Activated CD4-positive, alpha-beta T cell treated with anti-CD3 and anti-CD28 coated beads for 36 hours (primary cell): ENCODE data around the gene ST6GAL1. TPM values are rescaled to one million over a fixed set of nuclear protein-coding genes. Genes with fewer than 3 reads are reported as not detected.
A peak's percentile ranks its signal among the peaks of the same experiment; 100 is the strongest.
"Not testable (repeated sequence)": the region's sequence is repeated elsewhere in the genome, so short reads cannot be mapped to it uniquely, and the experiment has no call there.

ENCODE experiments used
- ATAC-seq: fragments of 200-7000 bp; cut with Tn5 transposase; one replicate; pipeline ENCODE4 v1.10.0; 2021; ENCODE audit warnings: mild to moderate bottlenecking, moderate library complexity
- CTCF ChIA-PET: fragments of 350-600 bp; sonication (Branson Sonifier 250); formaldehyde crosslinking; loops from one replicate; lab custom pipeline; 2021; ENCODE audit warnings: antibody characterized with exemption; lab: Charles Lee
- POLR2A ChIA-PET: fragments of 350-600 bp; sonication (Branson Sonifier 250); formaldehyde crosslinking; loops from one replicate; lab custom pipeline; 2021; ENCODE audit warnings: antibody characterized with exemption, inconsistent platforms; lab: Charles Lee
- DNase-seq: peaks from one replicate; pipeline ENCODE4 v3.0.0-alpha.2; 2020
- H3K27ac Mint-ChIP-seq: one replicate; pipeline ENCODE4 v1.8.0; 2021; ENCODE audit warnings: mixed read lengths
- H3K27me3 Mint-ChIP-seq: one replicate; pipeline ENCODE4 v1.8.0; 2021; ENCODE audit warnings: mixed read lengths
- H3K36me3 Mint-ChIP-seq: one replicate; pipeline ENCODE4 v1.8.0; 2021; ENCODE audit warnings: low read depth, mixed read lengths
- H3K4me1 Mint-ChIP-seq: one replicate; pipeline ENCODE4 v1.8.0; 2021; ENCODE audit warnings: mixed read lengths
- H3K4me3 Mint-ChIP-seq: one replicate; pipeline ENCODE4 v1.8.0; 2021; ENCODE audit warnings: mild to moderate bottlenecking, moderate library complexity, mixed read lengths
- H3K9me3 Mint-ChIP-seq: one replicate; pipeline ENCODE4 v1.8.0; 2021; ENCODE audit warnings: low read depth, mixed read lengths
- intact Hi-C, 2 experiments: fragments of 100-400 bp; cut with DNase I in 1 of 2; cut with micrococcal nuclease in 1 of 2; formaldehyde crosslinking; loops; one replicate each; pipeline versions ENCODE4 v1.14.2 to v1.15.1; 2022 to 2024; cut with DNase I, micrococcal nuclease
- total RNA-seq, 2 experiments: library from RNA; stranded (reverse); gene quantifications; one replicate each; pipeline ENCODE4 v1.2.3, GENCODE V29; 2021

The ST6GAL1 gene, protein sequence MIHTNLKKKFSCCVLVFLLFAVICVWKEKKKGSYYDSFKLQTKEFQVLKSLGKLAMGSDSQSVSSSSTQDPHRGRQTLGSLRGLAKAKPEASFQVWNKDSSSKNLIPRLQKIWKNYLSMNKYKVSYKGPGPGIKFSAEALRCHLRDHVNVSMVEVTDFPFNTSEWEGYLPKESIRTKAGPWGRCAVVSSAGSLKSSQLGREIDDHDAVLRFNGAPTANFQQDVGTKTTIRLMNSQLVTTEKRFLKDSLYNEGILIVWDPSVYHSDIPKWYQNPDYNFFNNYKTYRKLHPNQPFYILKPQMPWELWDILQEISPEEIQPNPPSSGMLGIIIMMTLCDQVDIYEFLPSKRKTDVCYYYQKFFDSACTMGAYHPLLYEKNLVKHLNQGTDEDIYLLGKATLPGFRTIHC
- 100 to 1,000 TPM in 1 of 2 experiments, 10 to 100 TPM in 1; 86.6 to 111 TPM for total RNA-seq

DNA sequence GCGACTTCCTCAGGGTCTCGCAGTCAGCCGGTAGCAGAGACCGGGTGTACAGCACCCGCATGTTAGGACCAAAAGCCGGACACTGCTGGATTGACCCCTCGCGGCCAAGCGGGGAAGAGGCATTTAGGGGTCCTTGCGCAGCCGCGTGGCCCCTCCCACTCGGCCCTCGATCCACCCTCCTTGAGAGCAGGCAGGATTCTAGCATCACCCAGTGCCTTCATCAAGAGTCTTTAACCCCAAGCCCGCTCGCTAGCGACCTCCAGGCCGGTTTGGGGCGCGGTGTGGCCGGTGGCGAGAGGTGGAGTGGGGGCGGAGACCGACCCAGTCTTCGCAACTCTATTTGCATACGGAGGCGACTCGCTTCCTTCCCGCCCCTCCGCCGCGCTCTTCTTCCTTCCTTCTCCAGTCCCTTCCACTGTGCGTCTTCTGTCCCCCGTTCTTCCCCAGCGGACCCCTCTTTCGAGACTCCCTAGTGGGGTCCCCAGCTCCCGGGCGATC lies at the start of gene ST6GAL1:
Gene ST6GAL1 (plus strand): TSS at position 384 of the 498 bp plus-strand sequence. CDS start 112,178 bp downstream, outside the sequence.
- Mint-ChIP-seq H3K4me3 (peak within 1 kb of the TSS; percentile 90), H3K36me3 (peaks cover 29% of the 10 kb centered on the region), H3K4me1 (peaks cover 28% of the 10 kb centered on the region), H3K27me3 (no peaks in the 10 kb centered on the region), H3K27ac (peak within 1 kb of the TSS; percentile 96), H3K9me3 (no peaks in the 10 kb centered on the region)
- ATAC-seq (peak; percentile 48), DNase-seq (peak; percentile 76)
- ChIA-PET POLR2A (interaction anchor here (1.0 kb wide), 1 partner anchor 21 kb away, joined by 3 read pairs; no protein-coding TSS in a partner anchor), CTCF (interaction anchor here (0.6 to 8.2 kb wide), 3 partner anchors 20 to 235 kb away, joined by 3 to 48 read pairs (median 5); no protein-coding TSS in a partner anchor)
- intact Hi-C loops, result loop anchor here (1.0 to 5.0 kb wide), 10 partner anchors 21 to 993 kb away; partner anchors contain the start of genes DNAJB11 (in 1 of the 2), RPL39L (in 1 of the 2) and TRA2B (in 1 of the 2)

DNA sequence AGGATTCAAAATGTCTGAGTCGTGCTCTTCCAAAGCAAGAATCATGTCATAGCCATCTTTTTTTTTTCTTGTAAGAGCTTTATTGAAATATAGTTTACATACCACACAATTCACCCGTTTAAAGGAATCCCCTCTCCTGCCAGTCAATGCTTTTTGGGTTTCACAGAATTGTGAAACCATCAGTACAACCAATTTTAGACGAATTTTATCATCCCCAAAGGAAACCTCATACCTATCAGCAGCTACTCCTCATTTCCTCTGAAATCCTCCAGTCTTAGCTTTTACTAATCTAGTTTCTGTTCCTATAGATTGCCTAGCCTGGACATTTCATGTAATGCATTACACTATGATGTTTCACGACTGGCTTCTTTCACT lies 48.2 kb upstream of the ST6GAL1 start:
- DNase-seq (no peak), ATAC-seq (peak; percentile 37)
- Mint-ChIP-seq H3K4me3 (peak overlapping the region; percentile 11), H3K36me3 (no peaks in the 10 kb centered on the region), H3K4me1 (peaks cover 62% of the 10 kb centered on the region), H3K27me3 (no peaks in the 10 kb centered on the region), H3K27ac (peak overlapping the region; percentile 93), H3K9me3 (no peaks in the 10 kb centered on the region)
- CTCF ChIA-PET, result interaction anchor here (0.6 to 2.1 kb wide), 5 partner anchors 27 to 231 kb away, joined by 3 to 5 read pairs (median 3); no protein-coding TSS in a partner anchor
- intact Hi-C loops, result loop anchor here (1.0 to 10.0 kb wide), 11 partner anchors 13 to 923 kb away; partner anchors contain the start of genes EIF4A2 (in 1 of the 2) and ETV5 (in 1 of the 2)
- POLR2A ChIA-PET, result interaction anchor here (0.6 to 2.2 kb wide), 3 partner anchors 50 to 1066 kb away, joined by 3 to 15 read pairs (median 5); no protein-coding TSS in a partner anchor

DNA sequence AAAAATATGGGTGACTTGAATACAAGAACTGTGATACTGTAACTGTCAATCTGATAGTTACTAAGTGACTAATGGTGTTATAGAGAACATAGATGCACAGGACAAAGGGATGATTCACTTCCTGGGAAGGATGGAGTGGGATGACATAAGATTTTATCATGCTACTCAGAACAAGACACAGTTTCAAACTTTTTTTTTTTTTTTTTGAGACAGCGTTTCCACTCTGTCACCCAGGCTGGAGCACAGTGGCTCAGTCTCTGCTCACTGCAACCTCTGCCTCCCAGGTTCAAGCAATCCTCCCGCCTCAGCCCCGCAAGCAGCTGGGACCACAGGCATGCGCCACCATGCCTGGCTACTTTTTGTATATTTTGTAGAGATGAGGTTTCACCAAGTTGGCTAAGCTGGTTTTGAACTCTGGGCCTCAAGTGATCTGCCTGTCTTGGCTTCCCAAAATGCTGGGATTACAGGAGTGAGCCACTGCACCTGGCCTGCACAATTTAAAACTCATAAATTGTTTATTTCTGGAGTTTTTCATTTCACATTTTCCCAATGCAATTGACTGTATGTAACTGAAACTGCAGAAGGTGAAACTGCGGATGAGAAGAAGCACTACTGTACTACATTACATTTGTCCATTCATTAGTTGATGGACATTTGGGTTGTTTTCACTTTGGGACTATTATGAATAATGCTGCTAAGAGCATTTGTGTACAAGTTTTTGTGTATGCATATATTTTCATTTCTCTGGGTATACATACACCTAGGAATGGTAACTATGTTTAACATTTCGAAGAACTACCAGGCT lies 47.2 kb upstream of the ST6GAL1 start:
- H3K4me1 Mint-ChIP-seq, result peaks cover 62% of the 10 kb centered on the region
- DNase-seq (peak; percentile 78), ATAC-seq (peak; percentile 85)
- ChIA-PET CTCF (interaction anchor here (0.7 kb wide), 1 partner anchor 1018 kb away, joined by 3 read pairs; no protein-coding TSS in a partner anchor), POLR2A (interaction anchor here (0.6 to 2.2 kb wide), 4 partner anchors 49 to 1065 kb away, joined by 3 to 15 read pairs (median 4); no protein-coding TSS in a partner anchor)
- H3K27ac Mint-ChIP-seq, result peak overlapping the region; percentile 90
- H3K27me3 Mint-ChIP-seq, result no peaks in the 10 kb centered on the region
- peak overlapping the region; percentile 20 for H3K4me3 Mint-ChIP-seq
- intact Hi-C loops, result loop anchor here (1.0 to 10.0 kb wide), 17 partner anchors 14 to 922 kb away; partner anchors contain the start of genes EIF4A2 (in 1 of the 2), ETV5 (in 1 of the 2) and ST6GAL1 (in 1 of the 2)
- H3K36me3 Mint-ChIP-seq, result no peaks in the 10 kb centered on the region
- H3K9me3 Mint-ChIP-seq, result no peaks in the 10 kb centered on the region

DNA sequence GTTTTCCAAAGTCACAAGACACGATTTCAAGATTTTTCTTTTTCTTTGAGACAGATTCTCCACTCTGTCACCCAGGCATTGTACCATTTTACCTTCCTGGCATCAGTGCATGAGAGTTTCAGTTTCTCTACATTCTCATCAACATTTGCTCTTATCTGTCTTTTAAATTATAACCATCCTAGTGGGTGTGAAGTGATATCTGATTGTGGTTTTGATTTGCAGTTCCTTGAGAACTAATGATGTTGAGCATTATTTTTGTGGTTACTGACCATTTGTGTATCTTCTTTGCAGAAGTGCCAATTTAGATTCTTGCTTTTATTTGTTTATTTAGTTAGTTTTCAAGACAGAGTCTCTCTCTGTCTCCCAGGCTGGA lies 46.7 kb upstream of the ST6GAL1 start:
- CTCF ChIA-PET, result no interaction called here
- H3K27ac Mint-ChIP-seq, result peak overlapping the region; percentile 90
- H3K4me3 Mint-ChIP-seq, result peak overlapping the region; percentile 20
- H3K4me1 Mint-ChIP-seq, result peaks cover 62% of the 10 kb centered on the region
- intact Hi-C loops, result loop anchor here (1.0 to 10.0 kb wide), 16 partner anchors 15 to 921 kb away; partner anchors contain the start of genes EIF4A2 (in 1 of the 2), ETV5 (in 1 of the 2) and ST6GAL1 (in 1 of the 2)
- ATAC-seq (peak; percentile 11), DNase-seq (no peak)
- POLR2A ChIA-PET, result interaction anchor here (0.7 kb wide), 1 partner anchor 105 kb away, joined by 3 read pairs; no protein-coding TSS in a partner anchor
- H3K9me3 Mint-ChIP-seq, result no peaks in the 10 kb centered on the region
- H3K27me3 Mint-ChIP-seq, result no peaks in the 10 kb centered on the region
- H3K36me3 Mint-ChIP-seq, result no peaks in the 10 kb centered on the region

DNA sequence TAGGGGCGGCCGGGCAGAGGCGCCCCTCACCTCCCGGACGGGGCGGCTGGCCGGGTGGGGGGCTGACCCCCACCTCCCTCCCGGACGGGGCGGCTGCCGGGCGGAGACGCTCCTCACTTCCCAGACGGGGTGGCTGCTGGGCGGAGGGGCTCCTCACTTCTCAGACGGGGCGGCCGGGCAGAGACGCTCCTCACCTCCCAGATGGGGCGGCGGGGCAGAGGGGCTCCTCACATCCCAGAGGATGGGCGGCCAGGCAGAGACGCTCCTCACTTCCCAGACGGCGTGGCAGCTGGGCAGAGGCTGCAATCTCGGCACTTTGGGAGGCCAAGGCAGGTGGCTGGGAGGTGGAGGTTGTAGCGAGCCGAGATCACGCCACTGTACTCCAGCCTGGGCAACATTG lies 45.5 kb upstream of the ST6GAL1 start:
- peaks cover 53% of the 10 kb centered on the region for H3K4me1 Mint-ChIP-seq
- ATAC-seq, result not testable (repeated sequence)
- intact Hi-C loops, result loop anchor here (5.0 to 10.0 kb wide), 4 partner anchors 38 to 920 kb away; partner anchors contain the start of gene EIF4A2 (in 1 of the 2)

DNA sequence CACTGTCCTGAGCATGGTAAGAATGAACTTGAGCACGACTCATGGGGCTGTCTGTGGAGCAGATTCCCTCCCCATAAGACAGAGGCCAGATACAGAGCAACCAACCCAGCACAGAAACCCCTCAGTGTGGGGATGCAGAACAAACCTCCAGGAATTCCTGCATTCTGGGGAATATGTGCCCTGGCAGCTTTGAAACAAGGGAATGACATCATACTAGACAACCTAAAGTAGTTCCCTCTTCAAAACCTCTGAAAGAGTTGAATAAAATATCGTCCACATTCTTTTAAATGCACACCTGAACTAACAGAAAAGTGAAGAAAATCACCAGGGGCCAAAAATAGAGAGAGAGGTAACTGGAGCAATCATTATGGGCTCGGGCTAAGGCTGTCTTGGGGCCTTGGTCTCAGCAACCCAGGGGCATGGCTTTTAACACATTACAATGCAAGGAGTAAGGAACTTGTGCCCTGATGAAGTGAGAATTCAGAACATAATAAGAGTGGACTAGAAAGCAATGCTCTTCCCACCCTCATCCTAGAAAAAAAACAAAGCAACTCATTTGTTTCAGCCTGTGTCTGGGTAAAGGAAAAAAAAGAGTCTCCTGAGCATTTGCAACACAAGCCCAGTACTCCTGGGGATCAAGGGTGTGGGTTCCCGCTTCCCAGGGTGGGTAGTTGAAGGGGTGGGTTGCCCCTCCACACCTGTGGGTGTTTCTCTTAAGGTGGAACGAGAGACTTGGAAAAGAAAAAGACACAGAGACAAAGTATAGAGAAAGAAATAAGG lies 43.9 kb upstream of the ST6GAL1 start:
- ATAC-seq, result no peak
- CTCF ChIA-PET, result no interaction called here

More for the DNA sequence above, 45.5 kb upstream of the ST6GAL1 start:
- H3K27ac Mint-ChIP-seq, DNase-seq, H3K4me3 Mint-ChIP-seq, H3K27me3 Mint-ChIP-seq, H3K9me3 Mint-ChIP-seq, H3K36me3 Mint-ChIP-seq, POLR2A ChIA-PET, CTCF ChIA-PET: not testable (repeated sequence)

DNA sequence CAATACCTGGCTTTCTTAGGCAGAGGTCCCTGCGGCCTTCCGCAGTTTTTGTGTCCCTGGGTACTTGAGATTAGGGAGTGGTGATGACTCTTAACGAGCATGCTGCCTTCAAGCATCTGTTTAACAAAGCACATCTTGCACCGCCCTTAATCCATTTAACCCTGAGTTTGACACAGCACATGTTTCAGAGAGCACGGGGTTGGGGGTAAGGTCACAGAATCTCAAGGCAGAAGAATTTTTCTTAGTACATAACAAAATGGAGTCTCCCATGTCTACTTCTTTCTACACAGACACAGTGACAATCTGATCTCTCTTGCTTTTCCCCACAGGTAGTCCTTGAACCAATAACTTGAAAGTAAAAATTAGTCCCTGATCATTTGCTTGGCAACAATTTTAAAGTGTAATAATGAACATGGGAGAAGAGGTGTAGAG lies 42.8 kb upstream of the ST6GAL1 start:
- H3K4me3 Mint-ChIP-seq, ATAC-seq, H3K9me3 Mint-ChIP-seq, CTCF ChIA-PET, DNase-seq, POLR2A ChIA-PET, H3K36me3 Mint-ChIP-seq, H3K27ac Mint-ChIP-seq, H3K27me3 Mint-ChIP-seq: not testable (repeated sequence)
- peaks cover 26% of the 10 kb centered on the region for H3K4me1 Mint-ChIP-seq
- intact Hi-C loops, result loop anchor here in 1 of 2 experiments (10.0 kb wide), 1 partner anchor 917 kb away; no protein-coding TSS in a partner anchor

More for the DNA sequence above, 43.9 kb upstream of the ST6GAL1 start:
- DNase-seq, result no peak
- Mint-ChIP-seq H3K27me3 (no peaks in the 10 kb centered on the region), H3K27ac (peak overlapping the region; percentile 17), H3K4me1 (peaks cover 38% of the 10 kb centered on the region), H3K36me3 (no peaks in the 10 kb centered on the region), H3K9me3 (no peaks in the 10 kb centered on the region), H3K4me3 (no peak overlapping the region)
- intact Hi-C loops, result loop anchor here in 1 of 2 experiments (10.0 kb wide), 1 partner anchor 918 kb away; no protein-coding TSS in a partner anchor
- POLR2A ChIA-PET, result no interaction called here

DNA sequence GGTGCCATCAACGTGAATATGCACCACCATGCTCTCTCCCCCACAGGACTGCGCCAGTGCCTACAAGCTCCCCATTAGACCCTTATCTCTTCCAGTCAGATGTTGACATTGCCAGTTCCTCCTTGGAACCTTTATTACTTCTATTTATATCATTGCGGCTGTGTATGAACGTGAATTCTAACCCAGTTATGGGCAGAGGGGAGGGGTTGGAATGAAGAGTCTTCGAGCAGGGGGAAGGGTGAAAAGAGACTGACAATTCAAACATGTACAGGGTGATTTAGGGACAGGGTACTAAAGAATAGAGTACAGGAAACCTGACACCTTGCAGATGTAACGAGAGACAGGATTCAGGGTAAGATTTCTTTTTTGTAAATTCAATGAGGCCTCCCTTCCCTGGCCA lies 41.8 kb upstream of the ST6GAL1 start:
- intact Hi-C loops, result loop anchor here in 1 of 2 experiments (2.0 to 10.0 kb wide), 2 partner anchors 32 to 916 kb away; no protein-coding TSS in a partner anchor
- DNase-seq (no peak), ATAC-seq (no peak)
- H3K9me3 Mint-ChIP-seq, result no peaks in the 10 kb centered on the region
- H3K4me3 Mint-ChIP-seq, result no peak overlapping the region
- H3K36me3 Mint-ChIP-seq, result no peaks in the 10 kb centered on the region
- POLR2A ChIA-PET, result no interaction called here
- H3K27ac Mint-ChIP-seq, result no peak overlapping the region
- peaks cover 17% of the 10 kb centered on the region for H3K4me1 Mint-ChIP-seq
- CTCF ChIA-PET, result no interaction called here
- no peaks in the 10 kb centered on the region for H3K27me3 Mint-ChIP-seq

DNA sequence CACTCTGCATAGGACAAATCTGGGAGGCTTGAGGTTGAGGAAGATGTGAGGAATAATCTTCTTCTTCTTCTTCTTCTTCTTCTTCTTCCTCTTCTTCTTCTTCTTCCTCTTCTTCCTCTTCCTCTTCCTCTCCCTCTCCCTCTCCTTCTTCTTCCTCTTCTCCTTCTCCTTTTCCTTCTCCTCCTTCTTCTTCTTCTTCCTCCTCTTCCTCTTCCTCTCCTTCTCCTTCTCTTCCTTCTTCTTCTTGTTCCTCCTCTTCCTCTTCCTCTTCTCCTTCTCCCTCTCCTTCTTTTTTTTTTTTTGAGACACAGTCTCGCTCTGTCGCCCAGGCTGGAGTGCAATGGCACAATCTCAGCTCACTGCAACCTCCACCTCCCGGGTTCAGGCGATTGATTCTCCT lies 40.6 kb upstream of the ST6GAL1 start:
- peaks cover 12% of the 10 kb centered on the region for H3K4me1 Mint-ChIP-seq
- CTCF ChIA-PET, result interaction anchor here (0.6 kb wide), 1 partner anchor 336 kb away, joined by 3 read pairs; no protein-coding TSS in a partner anchor
- H3K9me3 Mint-ChIP-seq, H3K27me3 Mint-ChIP-seq, POLR2A ChIA-PET, DNase-seq, H3K27ac Mint-ChIP-seq, H3K36me3 Mint-ChIP-seq, H3K4me3 Mint-ChIP-seq, ATAC-seq: not testable (repeated sequence)
- intact Hi-C loops, result loop anchor here in 1 of 2 experiments (2.0 to 10.0 kb wide), 2 partner anchors 31 to 915 kb away; no protein-coding TSS in a partner anchor

DNA sequence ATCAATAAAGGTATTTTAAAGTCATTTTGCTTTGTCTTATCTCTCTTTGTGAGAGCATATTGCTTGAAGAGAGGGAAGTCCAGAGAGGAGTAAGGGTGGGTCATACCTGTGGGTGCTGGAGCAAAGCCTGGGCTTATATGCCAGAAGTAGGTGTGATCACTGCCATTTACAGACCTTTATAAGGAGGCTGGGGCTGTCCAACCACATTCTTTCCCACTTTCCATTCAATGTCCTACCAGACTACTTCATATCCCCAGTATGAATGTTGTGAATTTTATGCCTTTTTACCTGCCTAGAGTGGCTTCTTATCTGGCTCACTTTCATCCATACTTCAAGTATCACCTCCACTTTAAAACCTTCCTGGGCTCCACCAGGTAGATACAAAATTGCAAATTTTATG lies 39.4 kb upstream of the ST6GAL1 start:
- no peaks in the 10 kb centered on the region for H3K36me3 Mint-ChIP-seq
- CTCF ChIA-PET, result no interaction called here
- POLR2A ChIA-PET, result no interaction called here
- no peak for DNase-seq
- H3K27ac Mint-ChIP-seq, result no peak overlapping the region
- intact Hi-C loops, result no loop called here
- no peak for ATAC-seq
- H3K4me3 Mint-ChIP-seq, result no peak overlapping the region
- peaks cover 2% of the 10 kb centered on the region for H3K4me1 Mint-ChIP-seq
- no peaks in the 10 kb centered on the region for H3K9me3 Mint-ChIP-seq
- H3K27me3 Mint-ChIP-seq, result no peaks in the 10 kb centered on the region
